ENCODE data around the gene IMPDH1. TPM values are rescaled to one million over a fixed set of nuclear protein-coding genes. Genes with fewer than 3 reads are reported as not detected.

IMPDH1 gene
- total and polyA plus RNA-seq, 9 of the 15 experiments (the other 6 are each of a cell fraction or from before 2014, with no cell fraction given) = 0.80 to 118 (median 64.3) TPM

- TF ChIP-seq ESRRA (IDR thresholded peaks at IDR 0.05; ENCODE audit: borderline replicate concordance, low read depth) (no peak), MYC (IDR thresholded peaks at IDR 0.05; ENCODE audit: low read depth, low read length) (no peak), MYC (CRISPR knock-in tag; IDR thresholded peaks at IDR 0.05; ENCODE audit: borderline replicate concordance, low read depth) (no peak), MYBL2 (IDR thresholded peaks at IDR 0.05; ENCODE audit: low read depth) (no peak), MYBL2 (CRISPR knock-in tag; IDR thresholded peaks at IDR 0.05; ENCODE audit: borderline replicate concordance) (no peak), RBBP5 (IDR thresholded peaks at IDR 0.05; ENCODE audit: borderline replicate concordance, insufficient read depth, low read length, poor library complexity, severe bottlenecking) (no peak), ZNF217 (CRISPR knock-in tag; IDR thresholded peaks at IDR 0.05) (no peak), ZFP1 (CRISPR knock-in tag; IDR thresholded peaks at IDR 0.05) (no peak), ZNF311 (CRISPR knock-in tag; IDR thresholded peaks at IDR 0.05) (no peak), YBX1 (IDR thresholded peaks at IDR 0.05) (no peak), CTCFL (IDR thresholded peaks at IDR 0.05; ENCODE audit: borderline replicate concordance, insufficient read depth, low read depth, low read length, poor library complexity, severe bottlenecking) (no peak), ARNT (IDR thresholded peaks at IDR 0.05) (0 out of 4 replicates have a peak, but pooled peaks of 1 of the 2 experiments have one; percentile 70), ZNF239 (CRISPR knock-in tag; IDR thresholded peaks at IDR 0.05) (no peak; the same call in 1 of the 2 replicates), AFF1 (IDR thresholded peaks at IDR 0.05; ENCODE audit: low read depth in 1 of 2, partially characterized antibody in 2 of 2) (no peak), HDAC8 (tag; IDR thresholded peaks at IDR 0.05) (no peak), ZKSCAN1 (IDR thresholded peaks at IDR 0.05; ENCODE audit: low read depth, low read length) (no peak), MCM2 (IDR thresholded peaks at IDR 0.05; ENCODE audit: low read depth) (no peak), PURB (CRISPR knock-in tag; IDR thresholded peaks at IDR 0.05; ENCODE audit: low read depth) (no peak), NCOA4 (IDR thresholded peaks at IDR 0.05; ENCODE audit: partially characterized antibody) (no peak), ZNF717 (CRISPR knock-in tag; IDR thresholded peaks at IDR 0.05) (no peak), ETV5 (CRISPR knock-in tag; IDR thresholded peaks at IDR 0.05; ENCODE audit: low read depth) (peak; percentile 55; the same call in 1 of the 2 replicates), KDM2B (CRISPR knock-in tag; IDR thresholded peaks at IDR 0.05) (no peak), KDM5B (IDR thresholded peaks at IDR 0.05; ENCODE audit: insufficient replicate concordance, low read depth, low read length) (no peak)
These were observed 17.6 kb upstream of the IMPDH1 start (continued) for GRCh38 chr7:128427289-128427891.
